Mesodermal cell (in vitro differentiated cells): ENCODE measurements around the gene NAV3.

Experiments
- H3K27ac ChIP-seq: 2 replicates; pipeline ENCODE4 v1.7.0; 2013; ENCODE audit warnings: mild to moderate bottlenecking, low read depth, low read length, moderate library complexity; ENCODE audit not compliant: severe bottlenecking
- H3K36me3 ChIP-seq: 2 replicates; pipeline ENCODE4 v1.7.1; 2013; ENCODE audit warnings: mild to moderate bottlenecking, low read length, moderate library complexity; ENCODE audit not compliant: control insufficient read depth, insufficient read depth
- H3K4me1 ChIP-seq: one replicate; pipeline ENCODE4 v1.7.1; 2013; ENCODE audit warnings: mild to moderate bottlenecking, low read length; ENCODE audit not compliant: insufficient read depth, control insufficient read depth, poor library complexity, severe bottlenecking
- H3K4me3 ChIP-seq: 2 replicates; pipeline ENCODE4 v1.7.0; 2013; ENCODE audit warnings: low read length, control low read depth, mild to moderate bottlenecking; ENCODE audit not compliant: insufficient read depth, poor library complexity, severe bottlenecking; ENCODE audit errors: extremely low read depth
- H3K9me3 ChIP-seq: 2 replicates; pipeline ENCODE4 v1.7.1; 2013; ENCODE audit warnings: mild to moderate bottlenecking, low read length, moderate library complexity; ENCODE audit not compliant: control insufficient read depth
- WGBS, 2 experiments: methylation state at CpG; one replicate each; pipeline ENCODE4 v1.1.5; 2013; ENCODE audit warnings: missing lambda C conversion rate in 2 of 2; ENCODE audit not compliant: insufficient coverage in 2 of 2; 5-methylcytosine and 5-hydroxymethylcytosine counted together

Gene NAV3

GRCh38 chr12:78146365-78146772 lies 315.7 kb downstream of the NAV3 start:
- H3K36me3 ChIP-seq: peaks cover 8% of the 10 kb centered on the region
- H3K9me3 ChIP-seq: no peaks in the 10 kb centered on the region
- no peaks in the 10 kb centered on the region for H3K4me1 ChIP-seq
- no peak overlapping the region for H3K4me3 ChIP-seq
- H3K27ac ChIP-seq: no peak overlapping the region

- no peaks in the 10 kb centered on the region for H3K9me3 ChIP-seq
- H3K36me3 ChIP-seq: peaks cover 12% of the 10 kb centered on the region
- no peak overlapping the region for H3K27ac ChIP-seq
- no peaks in the 10 kb centered on the region for H3K4me1 ChIP-seq
- 80% methylated on average over 1 of the region's 2 CpGs; no CpG with 5 or more reads in 1 of the 2 experiments for WGBS, 2 experiments
- no peak overlapping the region for H3K4me3 ChIP-seq
Measured at GRCh38 chr12:78149459-78149858, 318.8 kb downstream of the NAV3 start.

- Histone ChIP-seq H3K4me1 (peaks cover 3% of the 10 kb centered on the region), H3K4me3 (no peak overlapping the region), H3K36me3 (peaks cover 27% of the 10 kb centered on the region), H3K27ac (no peak overlapping the region), H3K9me3 (no peaks in the 10 kb centered on the region)
- 100% methylated on average over 1 of the region's 1 CpG; no CpG with 5 or more reads in 1 of the 2 experiments for WGBS, 2 experiments
Measured at GRCh38 chr12:78155546-78155945, 324.9 kb downstream of the NAV3 start.

- Histone ChIP-seq H3K27ac (no peak overlapping the region), H3K36me3 (peaks cover 27% of the 10 kb centered on the region), H3K9me3 (no peaks in the 10 kb centered on the region), H3K4me1 (peaks cover 3% of the 10 kb centered on the region), H3K4me3 (no peak overlapping the region)
Measured at GRCh38 chr12:78156751-78157150, 326.1 kb downstream of the NAV3 start.

GRCh38 chr12:78157199-78157598 lies 326.5 kb downstream of the NAV3 start:
- Histone ChIP-seq H3K36me3 (peaks cover 27% of the 10 kb centered on the region), H3K4me1 (peaks cover 3% of the 10 kb centered on the region)

GRCh38 chr12:78164154-78164553 lies 333.5 kb downstream of the NAV3 start:
- H3K4me3 ChIP-seq: no peak overlapping the region
- WGBS, 2 experiments: no CpG with 5 or more reads among the region's 1 CpG
- no peaks in the 10 kb centered on the region for H3K4me1 ChIP-seq
- no peaks in the 10 kb centered on the region for H3K9me3 ChIP-seq
- peaks cover 12% of the 10 kb centered on the region for H3K36me3 ChIP-seq
- no peak overlapping the region for H3K27ac ChIP-seq

More at GRCh38 chr12:78157199-78157598, 326.5 kb downstream of the NAV3 start:
- no peak overlapping the region for H3K27ac ChIP-seq
- H3K4me3 ChIP-seq: no peak overlapping the region
- no CpG with 5 or more reads among the region's 1 CpG for whole genome bisulfite sequencing, 2 experiments
- H3K9me3 ChIP-seq: no peaks in the 10 kb centered on the region

- no peaks in the 10 kb centered on the region for H3K9me3 ChIP-seq
- no peak overlapping the region for H3K27ac ChIP-seq
- no CpG with 5 or more reads among the region's 3 CpGs for WGBS, 2 experiments
- no peak overlapping the region for H3K4me3 ChIP-seq
- H3K36me3 ChIP-seq: peaks cover 5% of the 10 kb centered on the region
- H3K4me1 ChIP-seq: no peaks in the 10 kb centered on the region
Measured at GRCh38 chr12:78167510-78167909, 336.8 kb downstream of the NAV3 start.

- Histone ChIP-seq H3K36me3 (peaks cover 9% of the 10 kb centered on the region), H3K9me3 (no peaks in the 10 kb centered on the region), H3K4me3 (no peak overlapping the region), H3K4me1 (no peaks in the 10 kb centered on the region), H3K27ac (no peak overlapping the region)
- no CpG with 5 or more reads among the region's 1 CpG for WGBS, 2 experiments
Measured at GRCh38 chr12:78171061-78171460, 340.4 kb downstream of the NAV3 start.

GRCh38 chr12:78176643-78177042 lies 345.9 kb downstream of the NAV3 start:
- WGBS, 2 experiments: 88 to 100% methylated on average over 1 to 2 of the region's 4 CpGs
- H3K27ac ChIP-seq: no peak overlapping the region

GRCh38 chr12:78177298-78177697 lies 346.6 kb downstream of the NAV3 start:
- Histone ChIP-seq H3K36me3 (peaks cover 40% of the 10 kb centered on the region), H3K4me3 (no peak overlapping the region)
- 87 to 90% methylated on average over 2 to 3 of the region's 3 CpGs for WGBS, 2 experiments

More at GRCh38 chr12:78176643-78177042, 345.9 kb downstream of the NAV3 start:
- H3K4me3 ChIP-seq: no peak overlapping the region
- H3K9me3 ChIP-seq: no peaks in the 10 kb centered on the region
- peaks cover 39% of the 10 kb centered on the region for H3K36me3 ChIP-seq
- H3K4me1 ChIP-seq: no peaks in the 10 kb centered on the region

GRCh38 chr12:78179346-78179745 lies 348.7 kb downstream of the NAV3 start:
- 80 to 88% methylated on average over 2 to 6 of the region's 6 CpGs for WGBS, 2 experiments
- Histone ChIP-seq H3K4me3 (no peak overlapping the region), H3K36me3 (peaks cover 44% of the 10 kb centered on the region)

More at GRCh38 chr12:78177298-78177697, 346.6 kb downstream of the NAV3 start:
- no peaks in the 10 kb centered on the region for H3K9me3 ChIP-seq
- H3K27ac ChIP-seq: no peak overlapping the region
- H3K4me1 ChIP-seq: no peaks in the 10 kb centered on the region

More at GRCh38 chr12:78179346-78179745, 348.7 kb downstream of the NAV3 start:
- Histone ChIP-seq H3K4me1 (peaks cover 5% of the 10 kb centered on the region), H3K9me3 (no peaks in the 10 kb centered on the region), H3K27ac (no peak overlapping the region)
